Midbrain (tissue), 1 donor: Measurements from ENCODE around the gene ARF6.
"Not testable (repeated sequence)": the region's sequence is repeated elsewhere in the genome, so short reads cannot be mapped to it uniquely, and the experiment has no call there.

ENCODE experiments used
- DNase-seq: peaks from one replicate; lab custom pipeline; 2025; lab: John Stamatoyannopoulos, UW

Gene ARF6

GRCh38 chr14:49907186-49907585, 14.3 kb downstream of the ARF6 start:
- DNase-seq = no peak

DNA sequence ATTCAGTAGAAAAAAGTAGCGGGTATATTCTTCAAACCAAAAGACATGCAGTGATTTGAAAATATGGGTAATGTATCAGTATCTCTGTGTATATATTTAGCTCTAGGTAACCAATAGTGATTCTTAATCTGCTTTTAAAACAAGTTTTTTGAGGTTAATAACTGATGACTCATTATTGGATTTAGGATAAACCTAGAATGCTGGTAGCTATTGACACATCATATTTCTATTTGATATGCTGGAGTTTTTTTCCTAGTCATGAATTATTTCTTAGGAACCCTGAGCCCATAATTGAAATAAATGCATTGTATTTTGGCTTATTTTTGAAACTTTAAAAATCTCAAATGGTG, 15.5 kb downstream of the ARF6 start:
- DNase-seq = no peak

DNA sequence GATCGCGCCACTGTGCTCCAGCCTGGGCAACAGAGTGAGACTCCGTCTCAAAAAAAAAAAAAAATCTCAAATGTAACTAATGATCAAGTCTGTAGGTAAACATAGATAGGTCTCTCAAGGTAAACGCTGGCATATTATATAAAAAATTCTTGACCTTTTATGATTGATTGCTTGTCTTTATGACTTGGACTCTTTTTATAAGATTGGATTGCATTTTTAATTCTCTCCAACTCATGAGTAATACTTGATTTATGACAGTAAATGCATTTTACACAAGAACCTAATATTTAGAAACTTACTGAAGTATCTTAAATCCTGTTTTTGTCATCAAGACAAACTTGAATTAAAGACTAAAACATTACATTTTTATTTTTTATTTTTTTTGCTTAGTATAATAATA, 16.1 kb downstream of the ARF6 start:
- no peak for DNase-seq

DNA sequence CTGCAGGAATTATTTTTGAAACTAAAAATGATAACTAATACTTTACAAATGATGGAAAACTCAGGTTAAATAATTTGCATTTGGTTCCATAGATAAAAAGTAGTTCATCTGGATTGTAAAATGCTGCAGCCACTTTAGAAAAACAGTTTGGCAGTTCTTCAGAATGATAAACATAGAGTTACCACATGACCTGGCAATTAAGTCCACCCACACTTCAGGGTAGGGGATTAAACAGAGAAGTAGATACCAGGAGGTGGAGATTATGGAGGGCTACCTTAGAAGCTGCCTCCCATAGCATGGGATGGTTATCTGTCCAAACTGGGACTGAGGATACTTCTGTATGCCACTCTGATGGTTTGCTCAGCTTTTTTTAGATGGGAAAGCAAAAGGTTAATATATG, 22.2 kb downstream of the ARF6 start:
- no peak for DNase-seq

DNA sequence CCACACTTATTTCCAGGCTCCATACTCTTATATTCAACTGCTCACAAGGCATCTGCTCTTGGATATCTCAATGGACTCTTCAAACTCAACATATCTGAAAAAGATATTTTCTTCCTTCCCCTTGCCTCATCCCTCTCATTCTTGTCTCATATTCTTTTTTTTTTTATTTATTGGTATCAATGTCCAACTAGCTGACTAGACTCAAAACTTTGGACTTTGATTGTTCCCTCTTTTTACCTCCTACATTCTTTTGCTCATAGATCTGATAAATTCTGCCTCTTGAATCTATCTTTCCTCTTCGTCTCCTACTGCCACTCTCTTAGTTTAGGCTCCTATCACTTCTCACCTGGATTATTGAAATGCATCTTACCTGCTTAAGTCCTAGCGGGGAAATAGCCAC, 25.8 kb downstream of the ARF6 start:
- no peak for DNase-seq

GRCh38 chr14:49919825-49920659, 27.2 kb downstream of the ARF6 start:
- no peak for DNase-seq

- no peak for DNase-seq
Measured at GRCh38 chr14:49920935-49921334, 28.1 kb downstream of the ARF6 start.

GRCh38 chr14:49921401-49921800, 28.5 kb downstream of the ARF6 start:
- DNase-seq = no peak

DNA sequence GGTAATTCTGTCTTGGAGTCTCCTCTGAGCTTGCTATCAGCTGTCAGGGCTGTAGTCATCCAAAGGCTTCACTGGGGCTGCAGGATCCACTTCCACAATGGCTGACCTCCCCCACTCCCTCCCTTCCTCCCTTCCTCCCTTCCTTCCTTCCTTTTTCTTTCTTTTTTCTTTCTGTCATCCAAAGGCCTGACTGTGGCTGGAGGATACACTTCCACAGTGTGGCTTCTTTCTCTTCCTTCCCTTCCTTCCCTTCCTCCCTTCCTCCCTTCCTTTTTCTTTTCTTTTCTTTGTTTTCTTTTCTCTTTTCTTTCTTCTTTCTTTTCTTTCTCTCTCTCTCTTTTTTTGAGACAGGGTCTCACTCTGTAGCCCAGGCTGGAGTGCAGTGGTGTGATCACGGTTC, 30.6 kb downstream of the ARF6 start:
- DNase-seq = no peak

- DNase-seq = no peak
Measured at GRCh38 chr14:49923881-49924280, 31.0 kb downstream of the ARF6 start.

DNA sequence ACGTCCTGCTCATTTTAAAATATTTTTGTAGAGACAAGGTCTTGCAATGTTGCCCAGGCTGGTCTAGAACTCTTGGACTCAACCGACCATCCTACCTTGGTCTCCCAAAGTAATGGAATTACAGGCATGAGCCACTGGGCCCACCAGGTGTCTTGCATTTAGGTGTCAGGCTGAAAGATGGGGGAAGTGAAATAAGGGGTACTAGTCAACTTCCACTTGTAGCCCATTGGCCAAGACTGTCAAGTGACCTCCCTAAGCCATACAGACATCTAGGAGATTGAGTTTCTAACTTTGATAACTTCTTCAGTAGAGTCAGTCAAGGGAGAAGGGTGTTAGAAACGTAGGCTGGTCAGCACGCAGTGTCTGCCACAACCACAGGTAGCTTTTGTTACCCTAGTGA, 32.0 kb downstream of the ARF6 start:
- DNase-seq = no peak

DNA sequence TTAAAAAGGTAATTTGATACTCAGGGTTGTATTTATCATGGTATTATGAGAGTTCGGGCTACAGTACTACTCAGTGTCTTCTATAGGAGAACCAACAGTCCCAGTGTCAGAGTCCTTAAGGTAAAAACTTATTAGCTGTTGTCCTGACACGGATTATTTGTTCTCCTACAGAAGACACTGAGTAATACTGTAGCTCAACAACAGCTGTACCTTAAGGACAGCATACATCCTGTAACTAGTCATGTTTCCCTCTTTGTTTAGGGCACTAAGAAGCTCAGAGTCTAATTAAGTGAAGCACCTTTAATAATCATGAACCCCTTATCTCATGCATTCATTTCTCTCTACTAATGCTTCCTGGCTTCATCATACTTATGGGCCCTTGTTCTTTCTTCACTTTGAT, 33.9 kb downstream of the ARF6 start:
- DNase-seq = no peak

- no peak for DNase-seq
Measured at GRCh38 chr14:49928015-49928414, 35.1 kb downstream of the ARF6 start.

DNA sequence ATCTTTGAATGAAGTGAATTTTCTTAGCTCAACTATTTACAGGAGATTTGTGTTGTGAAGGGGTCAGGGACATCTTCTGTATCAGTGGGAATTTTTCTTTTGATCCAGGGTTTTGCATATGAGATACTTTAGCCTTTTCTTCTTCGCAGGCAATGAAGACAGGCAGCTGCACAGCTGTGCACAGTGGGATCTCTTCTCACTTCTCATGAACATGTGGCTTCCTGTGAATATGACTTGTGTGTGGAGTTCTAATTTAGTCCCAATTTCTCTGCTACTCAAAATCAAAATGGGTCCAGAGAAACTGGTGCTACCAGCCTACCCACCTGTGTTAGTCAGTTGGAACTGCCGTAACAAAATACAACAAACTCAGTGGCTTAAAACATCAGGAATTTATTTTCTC, 37.8 kb downstream of the ARF6 start:
- no peak for DNase-seq

GRCh38 chr14:49931523-49931922, 38.6 kb downstream of the ARF6 start:
- no peak for DNase-seq

GRCh38 chr14:49933128-49933527, 40.2 kb downstream of the ARF6 start:
- DNase-seq = no peak

- DNase-seq = no peak
Measured at GRCh38 chr14:49933704-49934103, 40.8 kb downstream of the ARF6 start.

DNA sequence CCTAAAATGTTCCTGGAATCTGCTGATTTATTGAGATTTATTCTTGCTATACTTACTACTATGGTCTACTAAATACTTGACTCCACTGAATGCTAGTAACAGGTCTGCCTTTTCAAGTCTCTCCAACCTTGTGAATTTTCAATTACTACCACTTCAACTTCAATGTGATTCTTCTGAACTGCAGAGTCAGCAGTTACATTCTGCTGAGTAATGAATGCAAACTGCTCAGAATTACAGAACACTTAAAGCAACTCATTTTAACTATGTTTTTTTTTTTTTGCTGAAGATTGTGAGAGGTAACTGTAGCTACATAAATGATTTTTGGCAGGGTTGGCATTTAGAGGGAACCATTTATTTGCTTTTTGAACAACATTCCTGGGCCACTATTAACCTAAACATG, 41.8 kb downstream of the ARF6 start:
- no peak for DNase-seq

DNA sequence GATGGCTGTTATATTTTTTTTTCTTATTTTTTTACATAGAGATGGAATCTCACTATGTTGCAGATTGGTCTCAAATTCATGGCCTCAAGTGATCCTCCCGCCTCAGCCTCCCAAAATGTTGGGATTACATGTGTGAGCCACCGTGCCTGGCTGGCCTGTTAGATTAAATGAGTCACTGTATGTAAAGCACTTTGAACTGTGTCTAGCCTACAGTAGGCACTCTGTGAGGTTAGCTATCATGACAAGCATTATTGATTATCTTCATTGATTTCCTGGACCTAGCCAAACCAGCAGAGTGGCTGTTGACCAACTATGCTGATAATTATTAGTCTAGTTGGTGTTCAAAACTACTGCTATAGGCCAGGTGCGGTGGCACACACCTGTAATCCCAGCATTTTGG, 42.6 kb downstream of the ARF6 start:
- no peak for DNase-seq

DNA sequence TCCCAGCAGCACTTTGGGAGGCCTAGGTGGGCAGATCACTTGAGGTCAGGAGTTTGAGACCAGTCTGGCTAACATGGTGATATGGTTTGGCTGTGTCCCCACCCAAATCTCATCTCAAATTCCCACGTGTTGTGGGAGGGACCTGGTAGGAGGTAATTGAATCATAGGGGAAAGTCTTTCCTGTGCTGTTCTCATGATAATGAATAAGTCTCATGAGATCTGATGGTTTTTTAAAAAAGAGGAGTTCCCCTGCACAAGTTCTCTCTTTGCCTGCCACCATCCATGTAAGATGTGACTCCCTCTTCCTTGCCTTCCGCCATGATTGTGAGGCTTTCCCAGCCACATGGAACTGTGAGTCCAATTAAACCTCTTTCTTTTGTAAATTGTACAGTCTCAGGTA, 43.4 kb downstream of the ARF6 start:
- not testable (repeated sequence) for DNase-seq

- not testable (repeated sequence) for DNase-seq
Measured at GRCh38 chr14:49936882-49937281, 44.0 kb downstream of the ARF6 start.

DNA sequence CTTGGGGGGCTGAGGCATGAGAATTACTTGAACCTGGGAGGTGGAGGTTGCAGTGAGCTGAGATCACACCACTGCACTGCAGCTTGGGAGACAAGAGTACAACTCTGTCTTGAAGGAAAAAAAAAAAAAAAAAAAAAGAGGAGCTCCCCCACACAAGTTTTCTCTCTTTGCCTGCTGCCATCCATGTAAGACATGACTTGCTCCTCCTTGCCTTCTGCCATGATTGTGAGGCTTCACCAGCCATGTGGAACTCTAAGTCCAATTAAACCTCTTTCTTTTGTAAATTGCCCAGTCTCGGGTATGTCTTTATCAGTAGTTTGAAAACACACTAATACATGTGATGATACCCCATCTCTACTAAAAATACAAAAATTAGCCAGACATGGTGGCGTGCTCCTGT, 46.3 kb downstream of the ARF6 start:
- DNase-seq = not testable (repeated sequence)

DNA sequence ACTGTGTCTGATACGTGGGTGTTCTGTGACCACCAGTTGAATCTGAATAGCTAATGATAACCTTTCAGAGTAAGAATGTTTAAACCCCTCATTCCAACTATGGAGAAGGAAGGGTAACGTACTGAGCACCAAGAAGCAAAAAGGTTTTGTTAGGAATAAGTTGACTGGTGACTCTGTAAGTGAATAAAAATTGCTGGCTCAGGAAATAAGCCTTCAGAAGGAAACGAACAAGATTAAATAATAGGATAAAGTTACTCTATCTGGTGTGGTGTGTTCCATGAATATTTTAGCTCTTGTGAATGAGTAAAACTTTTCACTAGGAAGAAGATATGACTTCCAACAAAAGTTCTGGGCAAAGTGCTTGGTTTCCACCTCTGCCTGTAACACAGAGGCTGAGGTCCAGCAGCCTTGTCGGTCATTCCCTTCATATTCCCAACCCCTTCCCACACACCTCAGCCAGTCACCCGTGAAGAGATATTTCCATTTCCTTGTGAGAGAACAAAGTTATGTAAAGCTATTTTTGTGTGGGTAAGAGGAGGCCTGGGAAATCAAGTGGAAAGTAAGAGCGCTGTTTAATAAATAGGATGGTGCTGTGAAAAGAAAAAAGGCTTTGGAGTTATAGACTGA, 47.1 kb downstream of the ARF6 start:
- no peak for DNase-seq
